ENCODE measurements around the gene GLE1.

The GLE1 gene

GRCh38 chr9:128546504-128546903, 42.0 kb downstream of the GLE1 start:
- Histone ChIP-seq H3K36me3 (ENCODE audit: control insufficient read depth in 2 of 2, insufficient read depth in 1 of 2, low read length in 2 of 2) (peaks cover 0 to 6% of the 10 kb centered on the region in 2 experiments; a peak in 2 of 3 replicates), H3K9me3 (ENCODE audit: control insufficient read depth, insufficient read depth, low read depth, low read length) (no peaks in the 10 kb centered on the region), H3K4me3 (ENCODE audit: low read depth, low read length) (no peak overlapping the region), H3K27ac (ENCODE audit: extremely low read depth, low read depth, low read length) (no peak overlapping the region), H3K4me1 (ENCODE audit: control insufficient read depth, insufficient read depth, low read length) (no peaks in the 10 kb centered on the region)
- POLR2A ChIA-PET, result no interaction called here
- CTCF ChIA-PET, result interaction anchor here (0.8 kb wide), 1 partner anchor 33 kb away, joined by 4 read pairs; no protein-coding TSS in a partner anchor
- TF ChIP-seq ZNF658 (tag by site-specific recombination; IDR thresholded peaks at IDR 0.05) (no peak), PRDM4 (tag by site-specific recombination; IDR thresholded peaks at IDR 0.05) (no peak), BCL11A (tag by site-specific recombination; IDR thresholded peaks at IDR 0.05; ENCODE audit: low read depth) (no peak), SP3 (tag by site-specific recombination; IDR thresholded peaks at IDR 0.05) (no peak), ZNF138 (tag by site-specific recombination; IDR thresholded peaks at IDR 0.05; ENCODE audit: borderline replicate concordance) (no peak), ZNF366 (tag by site-specific recombination; conservative IDR thresholded peaks at IDR 0.05) (no peak), ZBTB48 (tag by site-specific recombination; IDR thresholded peaks at IDR 0.05) (no peak), ZNF645 (tag by site-specific recombination; IDR thresholded peaks at IDR 0.05) (no peak), ZNF350 (tag by site-specific recombination; IDR thresholded peaks at IDR 0.05) (no peak), ZNF335 (tag by site-specific recombination; conservative IDR thresholded peaks at IDR 0.05) (no peak), ZNF114 (tag by site-specific recombination; IDR thresholded peaks at IDR 0.05) (no peak), HIC1 (tag by site-specific recombination; IDR thresholded peaks at IDR 0.05) (no peak), TCF7L2 (IDR thresholded peaks at IDR 0.05; ENCODE audit: borderline replicate concordance, low read depth, low read length) (no peak), KLF8 (tag by site-specific recombination; IDR thresholded peaks at IDR 0.05) (no peak), CTCF (tag by site-specific recombination; IDR thresholded peaks at IDR 0.05) (no peak), ZNF701 (tag by site-specific recombination; IDR thresholded peaks at IDR 0.05) (no peak), ZNF274 (IDR thresholded peaks at IDR 0.05; ENCODE audit: low read length) (no peak), ZNF274 (tag by site-specific recombination; IDR thresholded peaks at IDR 0.05; ENCODE audit: borderline replicate concordance) (no peak), ZBTB1 (tag by site-specific recombination; IDR thresholded peaks at IDR 0.05) (no peak), ZNF488 (tag by site-specific recombination; IDR thresholded peaks at IDR 0.05) (no peak), PRDM2 (tag by site-specific recombination; IDR thresholded peaks at IDR 0.05; ENCODE audit: borderline replicate concordance) (no peak)

Measured in HEK293 (cell line).